ENCODE data around the gene TMC6. TPM values are rescaled to one million over a fixed set of nuclear protein-coding genes. Genes with fewer than 3 reads are reported as not detected.

The TMC6 gene
- total RNA-seq, 1 donor from 2014 or later = 61.7 TPM

GRCh38 chr17:78134899-78135385 is 6.4 kb upstream of the TMC6 start:
- Histone ChIP-seq H3K4me2 (ENCODE audit: low read length) (no peak overlapping the region), H3K27ac (ENCODE audit: low read depth, low read length) (no peak overlapping the region), H3K79me2 (ENCODE audit: insufficient read depth, low read length) (no peaks in the 10 kb centered on the region), H3K4me1 (ENCODE audit: insufficient read depth, low read length) (no peaks in the 10 kb centered on the region), H3K4me3 (ENCODE audit: insufficient read depth, low read depth, low read length) (no peak overlapping the region), H3K9ac (ENCODE audit: low read length) (no peak overlapping the region), H4K20me1 (ENCODE audit: insufficient read depth, low read length) (no peaks in the 10 kb centered on the region), H3K27me3 (ENCODE audit: insufficient read depth, low read length) (peaks cover 7% of the 10 kb centered on the region), H3K9me3 (ENCODE audit: insufficient read depth, low read depth, low read length) (no peaks in the 10 kb centered on the region), H2AFZ (ENCODE audit: low read depth, low read length) (no peak overlapping the region), H3K36me3 (ENCODE audit: insufficient read depth, low read length) (no peaks in the 10 kb centered on the region)
- Mint-ChIP-seq H3K4me1 (ENCODE audit: low read depth, unreplicated experiment) (no peaks in the 10 kb centered on the region), H3K4me3 (ENCODE audit: unreplicated experiment) (no peak overlapping the region), H3K9me3 (ENCODE audit: unreplicated experiment) (no peaks in the 10 kb centered on the region), H3K36me3 (ENCODE audit: low read depth, unreplicated experiment) (no peaks in the 10 kb centered on the region), H3K27me3 (ENCODE audit: low read depth, unreplicated experiment) (peaks cover 22% of the 10 kb centered on the region), H3K27ac (ENCODE audit: unreplicated experiment) (no peak overlapping the region)
- FAIRE-seq (no peak), DNase-seq (ENCODE audit: low read depth) (no peak)
- TF ChIP-seq, protein P1, sequence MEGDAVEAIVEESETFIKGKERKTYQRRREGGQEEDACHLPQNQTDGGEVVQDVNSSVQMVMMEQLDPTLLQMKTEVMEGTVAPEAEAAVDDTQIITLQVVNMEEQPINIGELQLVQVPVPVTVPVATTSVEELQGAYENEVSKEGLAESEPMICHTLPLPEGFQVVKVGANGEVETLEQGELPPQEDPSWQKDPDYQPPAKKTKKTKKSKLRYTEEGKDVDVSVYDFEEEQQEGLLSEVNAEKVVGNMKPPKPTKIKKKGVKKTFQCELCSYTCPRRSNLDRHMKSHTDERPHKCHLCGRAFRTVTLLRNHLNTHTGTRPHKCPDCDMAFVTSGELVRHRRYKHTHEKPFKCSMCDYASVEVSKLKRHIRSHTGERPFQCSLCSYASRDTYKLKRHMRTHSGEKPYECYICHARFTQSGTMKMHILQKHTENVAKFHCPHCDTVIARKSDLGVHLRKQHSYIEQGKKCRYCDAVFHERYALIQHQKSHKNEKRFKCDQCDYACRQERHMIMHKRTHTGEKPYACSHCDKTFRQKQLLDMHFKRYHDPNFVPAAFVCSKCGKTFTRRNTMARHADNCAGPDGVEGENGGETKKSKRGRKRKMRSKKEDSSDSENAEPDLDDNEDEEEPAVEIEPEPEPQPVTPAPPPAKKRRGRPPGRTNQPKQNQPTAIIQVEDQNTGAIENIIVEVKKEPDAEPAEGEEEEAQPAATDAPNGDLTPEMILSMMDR (IDR thresholded peaks at IDR 0.05; ENCODE audit: insufficient read depth, low read depth, low read length) = no peak
- TF ChIP-seq EZH2 (IDR thresholded peaks at IDR 0.05; ENCODE audit: insufficient read depth, low read length) = no peak

DNA sequence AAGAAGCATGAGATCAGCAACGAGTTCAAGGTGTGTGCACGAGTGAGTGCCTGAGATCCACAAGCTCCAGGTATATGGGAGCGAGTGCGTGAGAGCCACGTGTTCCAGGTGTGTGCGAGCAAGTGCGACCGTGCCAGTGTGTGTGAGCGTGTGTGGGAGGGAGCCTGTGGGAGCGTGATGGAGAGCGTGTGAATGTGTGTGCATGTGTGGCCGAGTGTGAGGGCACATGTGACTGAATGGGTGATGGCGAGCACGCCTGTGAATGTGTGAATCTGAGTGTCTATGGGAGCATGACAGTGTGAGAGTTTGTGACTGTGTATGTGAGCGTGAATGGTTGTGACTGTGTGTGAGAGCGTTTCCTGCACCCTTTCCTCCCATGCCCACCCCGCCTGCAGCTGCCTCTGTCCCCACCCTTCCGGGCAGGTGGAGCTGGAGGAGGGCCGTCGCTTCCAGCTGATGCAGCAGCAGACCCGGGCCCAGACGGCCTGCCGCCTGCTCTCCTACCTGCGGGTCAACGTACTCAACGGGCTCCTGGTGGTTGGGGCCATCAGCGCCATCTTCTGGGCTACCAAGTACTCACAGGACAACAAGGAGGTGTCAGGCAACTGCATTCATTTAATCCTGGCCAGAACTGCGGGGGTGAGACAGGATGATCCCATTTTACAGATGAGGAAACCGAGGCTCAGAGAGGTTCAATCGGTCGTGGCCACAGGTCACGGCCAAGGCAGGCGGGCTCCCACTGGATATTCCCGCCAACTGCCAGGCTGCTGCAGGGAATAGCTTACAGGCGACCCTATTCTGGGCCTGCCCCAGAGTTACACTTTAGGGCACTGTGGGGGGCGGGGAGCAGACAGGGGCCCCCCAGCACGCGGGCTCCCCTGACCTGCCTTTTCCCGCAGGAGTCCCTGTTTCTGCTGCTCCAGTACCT is 5.7 kb upstream of the TMC6 start:
- no peaks in the 10 kb centered on the region for H4K20me1 ChIP-seq (ENCODE audit: insufficient read depth, low read length)
- H3K36me3 ChIP-seq (ENCODE audit: insufficient read depth, low read length) = no peaks in the 10 kb centered on the region
- H3K4me1 Mint-ChIP-seq (ENCODE audit: low read depth, unreplicated experiment) = no peaks in the 10 kb centered on the region

More for the DNA sequence above, 5.7 kb upstream of the TMC6 start:
- Mint-ChIP-seq H3K4me3 (ENCODE audit: unreplicated experiment) (no peak overlapping the region), H3K36me3 (ENCODE audit: low read depth, unreplicated experiment) (no peaks in the 10 kb centered on the region), H3K27ac (ENCODE audit: unreplicated experiment) (no peak overlapping the region), H3K27me3 (ENCODE audit: low read depth, unreplicated experiment) (peaks cover 22% of the 10 kb centered on the region), H3K9me3 (ENCODE audit: unreplicated experiment) (no peaks in the 10 kb centered on the region)
- H3K4me2 ChIP-seq (ENCODE audit: low read length) = no peak overlapping the region
- DNase-seq (ENCODE audit: low read depth) (no peak), FAIRE-seq (no peak)
- no peaks in the 10 kb centered on the region for H3K79me2 ChIP-seq (ENCODE audit: insufficient read depth, low read length)
- H3K27ac ChIP-seq (ENCODE audit: low read depth, low read length) = no peak overlapping the region
- H3K9me3 ChIP-seq (ENCODE audit: insufficient read depth, low read depth, low read length) = no peaks in the 10 kb centered on the region
- H3K9ac ChIP-seq (ENCODE audit: low read length) = no peak overlapping the region
- H3K4me1 ChIP-seq (ENCODE audit: insufficient read depth, low read length) = no peaks in the 10 kb centered on the region
- TF ChIP-seq EZH2 (IDR thresholded peaks at IDR 0.05; ENCODE audit: insufficient read depth, low read length) = no peak
- TF ChIP-seq, protein P1 (IDR thresholded peaks at IDR 0.05; ENCODE audit: insufficient read depth, low read depth, low read length) = peak; percentile 26
- H2AFZ ChIP-seq (ENCODE audit: low read depth, low read length) = no peak overlapping the region
- H3K27me3 ChIP-seq (ENCODE audit: insufficient read depth, low read length) = peaks cover 9% of the 10 kb centered on the region
- H3K4me3 ChIP-seq (ENCODE audit: insufficient read depth, low read depth, low read length) = no peak overlapping the region

Measured in astrocyte (in vitro differentiated cells and primary cell).